Left renal cortex interstitium (tissue), 4 donors: Measurements from ENCODE around the gene UTS2R. TPM values are rescaled to one million over a fixed set of nuclear protein-coding genes. Genes with fewer than 3 reads are reported as not detected.

Source experiments
- DNase-seq, 4 donors: peaks; one replicate each; pipeline ENCODE4 v3.0.0-alpha.2; 2013; ENCODE audit warnings: low read depth in 4 of 4, low spot score in 2 of 4, missing footprints in 1 of 4
- polyA plus RNA-seq, 4 donors: library from polyadenylated mRNA; unstranded; fragments of 120-200 nt; gene quantifications; one replicate each; pipeline ENCODE4 v1.2.1, GENCODE V29; 2013; ENCODE audit not compliant: insufficient read length in 4 of 4

UTS2R gene
- polyA plus RNA-seq, 4 donors: 0.49 to 1.1 (median 0.67) TPM

DNA sequence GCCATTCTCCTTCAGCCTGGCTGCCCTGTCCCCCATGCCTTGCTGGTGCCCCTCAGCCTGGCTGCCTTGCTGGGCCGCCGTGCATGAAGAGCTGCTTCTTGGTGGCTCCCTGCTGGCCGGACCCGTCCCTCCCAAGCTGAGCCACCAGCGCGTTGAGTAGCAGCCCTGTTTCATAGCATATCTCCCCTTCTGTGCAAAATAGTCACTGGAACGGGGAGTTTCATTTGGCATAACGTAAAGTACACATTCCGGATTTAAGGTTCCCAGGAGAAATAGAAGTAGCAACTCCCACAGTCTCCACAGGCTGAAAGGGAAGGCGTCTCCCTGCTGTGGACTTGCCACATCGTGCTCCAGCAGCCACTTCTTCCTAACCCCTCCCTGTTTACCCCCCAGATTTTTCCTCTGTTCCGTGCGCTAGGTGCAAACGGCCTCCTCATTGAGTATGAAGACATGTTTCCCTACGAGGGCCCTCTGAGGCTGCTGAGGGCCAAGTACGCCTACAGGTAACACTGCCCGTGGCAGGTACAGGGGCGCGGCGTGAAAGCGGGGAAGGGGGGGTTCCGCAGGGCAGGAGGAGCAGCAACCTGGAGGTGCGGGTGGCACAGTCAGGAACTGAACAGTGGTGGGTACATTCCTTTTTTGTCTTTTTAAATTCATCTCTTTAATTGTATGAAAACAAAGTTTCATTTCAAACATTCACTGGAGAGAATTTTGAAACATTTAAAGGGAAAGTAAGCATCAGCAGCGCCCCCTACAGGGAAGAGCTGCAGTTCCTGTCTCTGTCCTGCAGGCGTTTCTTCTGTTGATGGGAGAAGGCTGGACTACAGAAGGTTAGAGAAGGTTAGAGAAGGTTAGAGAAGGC lies 52.7 kb downstream of the UTS2R start:
- DNase-seq: no peak

DNA sequence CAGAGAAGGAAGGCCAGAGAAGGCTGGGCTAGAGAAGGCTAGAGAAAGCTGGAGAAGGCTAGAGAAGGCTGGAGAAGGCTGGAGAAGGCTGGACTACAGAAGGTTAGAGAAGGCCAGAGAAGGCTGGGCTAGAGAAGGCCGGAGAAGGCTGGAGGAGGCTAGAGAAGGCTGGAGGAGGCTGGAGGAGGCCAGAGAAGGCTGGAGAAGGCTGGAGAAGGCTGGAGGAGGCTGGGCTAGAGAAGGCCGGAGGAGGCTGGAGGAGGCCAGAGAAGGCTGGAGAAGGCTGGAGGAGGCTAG lies 53.2 kb downstream of the UTS2R start:
- no peak for DNase-seq

Other genes starting within 250 kb of the UTS2R start
- 10 to 100 TPM; 29.8 to 93.3 (median 62.1) TPM for gene CCDC57, start 158.9 kb upstream of the UTS2R start, polyA plus RNA-seq
- 10 to 100 TPM in 3 of 4 donors, 1 to 10 TPM in 1; 8.4 to 18.8 (median 11.5) TPM for gene SLC16A3, start 142.7 kb upstream of the UTS2R start, polyA plus RNA-seq
- 100 to 1,000 TPM; 103 to 141 (median 126) TPM for gene CSNK1D, start 98.1 kb upstream of the UTS2R start, polyA plus RNA-seq
- under 1 TPM; 0.17 to 0.65 (median 0.37) TPM for gene CD7, start 54.2 kb upstream of the UTS2R start, polyA plus RNA-seq
- gene SECTM1, start 38.0 kb upstream of the UTS2R start, polyA plus RNA-seq: 1 to 10 TPM; 1.2 to 3.4 (median 1.6) TPM
- not detected for gene TEX19, start 12.5 kb upstream of the UTS2R start, polyA plus RNA-seq
- 10 to 100 TPM; 31.8 to 62.4 (median 42.6) TPM for gene HEXD, start 46.6 kb downstream of the UTS2R start, polyA plus RNA-seq
- gene OGFOD3, start 46.8 kb downstream of the UTS2R start, polyA plus RNA-seq: 10 to 100 TPM; 25.0 to 28.6 (median 26.5) TPM
- gene CYBC1, start 79.0 kb downstream of the UTS2R start, polyA plus RNA-seq: 10 to 100 TPM; 47.8 to 57.9 (median 56.8) TPM
- gene NARF, start 87.0 kb downstream of the UTS2R start, polyA plus RNA-seq: 10 to 100 TPM; 74.7 to 94.5 (median 81.4) TPM
- 10 to 100 TPM; 34.7 to 48.6 (median 42.8) TPM for gene FOXK2, start 148.0 kb downstream of the UTS2R start, polyA plus RNA-seq